AG09309 (cell line): ENCODE results near the gene CASP3.

Source experiments
- DNase-seq: peaks from one replicate; pipeline ENCODE4 v3.0.0-alpha.2; 2010; ENCODE audit warnings: low read depth
- H3K4me3 ChIP-seq: 2 replicates; pipeline ENCODE4 v1.5.1; 2011; ENCODE audit warnings: mild to moderate bottlenecking, low read depth, low read length, moderate library complexity; ENCODE audit not compliant: control insufficient read depth
- TF ChIP-seq, protein P1 (sequence below): IDR thresholded peaks from 2 replicates; pipeline ENCODE4 v1.5.1; 2011; ENCODE audit warnings: mild to moderate bottlenecking, low read depth, low read length, inconsistent platforms; ENCODE audit not compliant: insufficient read depth, control insufficient read depth; ENCODE audit errors: missing control alignments

Gene CASP3

DNA sequence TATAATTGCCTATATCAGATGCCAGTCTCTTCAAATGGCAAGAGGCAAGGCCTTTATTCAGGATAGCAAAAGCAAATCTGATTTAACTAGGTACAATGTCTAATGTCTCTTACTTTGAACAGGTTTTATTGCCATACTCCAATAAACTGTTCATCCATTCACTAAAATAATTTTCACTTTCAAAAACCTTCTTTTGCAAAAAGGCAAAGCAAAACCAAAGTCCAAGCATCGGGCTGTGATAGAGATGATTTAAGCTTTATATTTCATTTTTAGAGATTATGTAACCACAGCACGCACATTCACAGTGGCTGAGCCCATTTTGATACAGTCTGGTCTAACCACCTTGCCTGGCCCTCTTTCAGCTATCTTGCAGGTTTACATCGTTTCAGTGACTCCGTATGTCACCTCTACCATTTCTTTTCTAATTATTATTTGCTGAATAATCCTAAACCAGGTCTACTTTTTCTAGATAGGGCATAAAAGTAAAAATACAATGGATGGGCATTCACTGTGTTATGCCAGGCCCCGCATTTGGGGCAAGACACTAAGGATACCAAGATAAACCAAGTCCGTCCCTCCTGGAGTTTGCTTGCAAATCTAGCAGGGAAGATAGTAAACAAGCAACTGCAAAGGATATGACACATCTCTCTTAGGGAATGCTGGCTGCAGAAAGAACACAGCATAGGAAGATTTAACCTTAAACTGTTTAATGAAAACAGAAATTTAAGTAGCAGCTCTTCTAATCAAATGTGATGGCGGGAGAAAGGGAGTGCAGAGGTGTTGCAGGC, 1.8 kb downstream of the CASP3 start:
- H3K4me3 ChIP-seq = peak overlapping the region; percentile 84
- TF ChIP-seq, protein P1, sequence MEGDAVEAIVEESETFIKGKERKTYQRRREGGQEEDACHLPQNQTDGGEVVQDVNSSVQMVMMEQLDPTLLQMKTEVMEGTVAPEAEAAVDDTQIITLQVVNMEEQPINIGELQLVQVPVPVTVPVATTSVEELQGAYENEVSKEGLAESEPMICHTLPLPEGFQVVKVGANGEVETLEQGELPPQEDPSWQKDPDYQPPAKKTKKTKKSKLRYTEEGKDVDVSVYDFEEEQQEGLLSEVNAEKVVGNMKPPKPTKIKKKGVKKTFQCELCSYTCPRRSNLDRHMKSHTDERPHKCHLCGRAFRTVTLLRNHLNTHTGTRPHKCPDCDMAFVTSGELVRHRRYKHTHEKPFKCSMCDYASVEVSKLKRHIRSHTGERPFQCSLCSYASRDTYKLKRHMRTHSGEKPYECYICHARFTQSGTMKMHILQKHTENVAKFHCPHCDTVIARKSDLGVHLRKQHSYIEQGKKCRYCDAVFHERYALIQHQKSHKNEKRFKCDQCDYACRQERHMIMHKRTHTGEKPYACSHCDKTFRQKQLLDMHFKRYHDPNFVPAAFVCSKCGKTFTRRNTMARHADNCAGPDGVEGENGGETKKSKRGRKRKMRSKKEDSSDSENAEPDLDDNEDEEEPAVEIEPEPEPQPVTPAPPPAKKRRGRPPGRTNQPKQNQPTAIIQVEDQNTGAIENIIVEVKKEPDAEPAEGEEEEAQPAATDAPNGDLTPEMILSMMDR = no peak
- DNase-seq = no peak

DNA sequence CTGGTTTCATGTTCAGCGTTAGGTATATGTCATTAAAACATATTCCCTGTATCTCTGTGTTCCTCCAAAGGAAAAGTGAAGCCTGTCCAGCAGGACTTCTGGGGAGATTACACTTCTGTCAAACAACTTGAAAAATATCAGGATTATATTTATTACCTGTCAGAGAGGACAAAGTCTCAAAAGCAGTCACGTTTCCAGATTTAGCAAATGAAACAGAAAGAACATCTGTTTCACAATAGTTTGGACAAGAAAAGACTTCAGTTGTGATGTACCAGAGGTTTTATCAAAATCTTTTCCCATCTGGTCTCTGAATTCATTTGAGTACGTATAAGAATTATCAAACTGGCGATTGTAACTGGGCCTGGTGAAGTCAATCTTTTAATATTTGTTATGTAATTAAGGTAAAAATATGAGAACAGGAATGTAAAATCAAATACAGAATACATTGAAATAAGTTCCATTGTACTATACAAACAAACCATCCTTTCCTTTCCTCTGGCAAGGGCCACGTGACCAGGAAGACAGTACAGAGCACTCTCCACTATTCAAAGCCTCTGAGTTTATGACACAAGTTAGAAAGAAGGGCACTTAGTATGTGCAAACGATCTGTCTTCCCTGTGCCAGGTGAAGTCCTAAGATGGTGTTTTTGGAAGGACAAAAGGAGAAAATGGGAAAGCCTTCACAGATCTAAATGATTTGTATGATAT, 3.2 kb downstream of the CASP3 start:
- TF ChIP-seq, protein P1 = no peak
- H3K4me3 ChIP-seq = no peak overlapping the region
- DNase-seq = no peak

DNA sequence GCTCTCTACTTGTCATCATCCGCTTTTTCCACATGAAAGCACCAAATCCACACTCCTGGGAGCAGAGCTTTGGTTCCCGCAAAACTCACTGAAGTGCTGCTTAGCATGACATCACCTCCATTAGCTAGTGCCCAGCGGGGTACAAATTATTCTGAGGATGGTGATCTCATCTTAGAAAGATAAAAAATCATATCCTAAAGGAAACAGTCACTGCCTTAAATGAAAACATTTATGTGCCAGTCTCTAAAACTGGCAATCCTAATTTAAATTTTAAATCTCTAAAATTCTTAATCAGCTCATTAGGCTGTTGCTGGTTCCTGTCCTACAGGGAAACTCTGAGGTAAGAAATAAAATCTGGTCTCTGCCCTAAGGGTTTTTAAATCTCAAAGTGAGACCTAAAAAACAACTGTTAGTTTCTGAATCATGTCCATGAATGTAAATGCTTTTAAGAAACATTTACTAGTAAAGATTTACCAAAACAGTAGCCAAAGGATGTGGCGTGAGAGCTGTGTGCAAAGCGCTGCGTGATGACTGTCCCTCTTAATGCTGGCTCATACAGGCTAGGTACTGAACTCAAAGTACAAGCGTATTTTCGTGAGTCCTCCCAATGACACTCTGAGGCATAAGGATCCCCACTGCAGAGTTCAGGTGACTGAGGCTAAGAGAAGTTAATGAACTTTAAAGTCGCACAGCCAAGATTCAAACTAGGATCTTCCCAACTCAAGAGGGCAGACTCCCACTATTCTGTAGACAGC, 4.5 kb downstream of the CASP3 start:
- H3K4me3 ChIP-seq = no peak overlapping the region
- TF ChIP-seq, protein P1 = no peak
- no peak for DNase-seq

DNA sequence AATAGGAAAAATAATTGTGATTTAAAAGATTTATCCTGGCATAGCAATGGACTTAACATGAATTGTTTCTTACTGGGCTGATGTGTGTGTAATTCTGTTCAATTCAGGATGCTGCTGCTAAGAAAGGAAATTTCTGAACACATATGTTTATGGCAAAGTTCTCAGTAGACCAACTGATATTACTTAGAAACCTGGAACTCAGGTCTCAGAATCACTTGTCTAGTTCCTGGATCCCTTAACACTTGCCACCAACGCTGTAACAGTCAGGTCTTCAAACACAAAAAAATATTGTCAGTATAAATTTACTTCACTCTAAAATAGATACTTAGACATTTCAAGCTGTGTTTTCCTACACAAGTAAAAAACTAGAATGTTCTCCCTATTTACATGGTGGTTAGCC, 5.5 kb downstream of the CASP3 start:
- no peak for DNase-seq
- H3K4me3 ChIP-seq = no peak overlapping the region
- TF ChIP-seq, protein P1 = no peak

DNA sequence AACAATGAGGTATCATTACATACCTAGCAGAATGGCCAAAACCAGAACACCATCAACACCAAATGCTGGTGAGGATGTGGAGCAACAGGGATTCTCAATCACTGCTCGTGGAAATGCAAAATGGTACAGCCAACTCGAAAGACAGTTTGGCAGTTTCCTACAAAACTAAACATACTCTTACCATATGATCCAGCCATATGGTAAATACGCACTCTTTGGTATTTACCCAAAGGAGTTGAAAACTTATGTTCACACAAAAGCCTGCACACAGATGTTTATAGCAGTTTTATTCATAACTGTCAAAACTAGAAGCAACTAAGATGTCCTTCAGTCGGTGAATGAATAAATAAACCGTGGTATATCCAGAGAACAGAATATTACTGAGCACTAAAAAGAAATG, 7.8 kb downstream of the CASP3 start:
- TF ChIP-seq, protein P1 = no peak
- H3K4me3 ChIP-seq = no peak overlapping the region
- no peak for DNase-seq

DNA sequence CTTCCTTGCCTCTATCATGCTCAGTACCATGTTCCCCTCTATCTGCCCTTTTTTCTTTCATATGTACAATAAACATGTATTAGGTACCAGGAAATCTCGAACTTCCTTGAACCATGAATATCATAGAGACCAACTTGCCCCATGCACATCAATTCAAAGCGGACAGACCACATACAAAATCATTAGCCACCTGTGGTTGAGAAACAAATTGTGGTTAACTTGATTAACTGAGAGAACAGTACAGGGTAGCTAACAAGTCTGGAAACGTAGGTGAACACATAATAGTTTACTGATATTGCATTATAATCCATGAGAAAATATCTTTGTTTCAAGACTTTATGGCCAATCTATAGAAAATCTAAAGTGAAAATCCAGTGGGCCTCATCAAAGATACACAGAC, 8.2 kb downstream of the CASP3 start:
- H3K4me3 ChIP-seq = no peak overlapping the region
- DNase-seq = no peak
- TF ChIP-seq, protein P1 = no peak
